Motor neuron (in vitro differentiated cells): ENCODE measurements around the gene GRIK4. TPM values are rescaled to one million over a fixed set of nuclear protein-coding genes. Genes with fewer than 3 reads are reported as not detected.

Experiments
- ATAC-seq, 8 experiments: fragments of 200-7000 bp; cut with Tn5 transposase; replicated peaks in 6 of 8; 2 replicates each; pipeline ENCODE4 v1.8.0; 2021; ENCODE audit warnings: mild to moderate bottlenecking in 8 of 8, moderate library complexity in 8 of 8
- H3K27ac ChIP-seq, 2 donors: fragments of 250-450 bp; sonication (Bioruptor Pico); 2 replicates each; pipeline ENCODE4 v1.9.0; 2021; ENCODE audit warnings: antibody characterized with exemption in 2 of 2, mild to moderate bottlenecking in 2 of 2, moderate library complexity in 1 of 2
- H3K4me1 ChIP-seq, 2 donors: fragments of 250-450 bp; sonication (Bioruptor Pico); replicated peaks in 1 of 2; 2 replicates each; pipeline ENCODE4 v1.6.1; 2021; ENCODE audit warnings: antibody characterized with exemption in 2 of 2, mild to moderate bottlenecking in 2 of 2, moderate library complexity in 1 of 2
- H3K4me3 ChIP-seq, 5 donors: fragments of 250-450 bp; sonication (Bioruptor Pico); 2 replicates each; pipeline ENCODE4 v1.9.0; 2021; ENCODE audit warnings: antibody characterized with exemption in 5 of 5, mild to moderate bottlenecking in 5 of 5, moderate library complexity in 4 of 5
- WGBS, 10 experiments: fragments of 450-650 bp; shearing (Covaris generic); methylation state at CpG; one replicate each; pipeline ENCODE4 v1.0.0; 2022; 5-methylcytosine and 5-hydroxymethylcytosine counted together
- in situ Hi-C, 9 experiments: fragments of 400-800 bp; cut with MboI; loops; one replicate each; pipeline ENCODE4 v1.15.0; 2021; ENCODE audit warnings: low sequenced_read_pairs in 9 of 9, low pct_unique_long_range_greater_than_20kb in 2 of 9; ENCODE audit not compliant: unreplicated experiment in 9 of 9
- total RNA-seq, 8 experiments: library from RNA; unstranded; fragments of 300-600 nt; gene quantifications; 2 replicates each; pipeline versions ENCODE4 v1.2.3 to v1.2.4, GENCODE V29; 2022

GRIK4 gene
- total RNA-seq, 8 experiments from 2014 or later = 0.75 to 11.1 (median 1.7) TPM

DNA sequence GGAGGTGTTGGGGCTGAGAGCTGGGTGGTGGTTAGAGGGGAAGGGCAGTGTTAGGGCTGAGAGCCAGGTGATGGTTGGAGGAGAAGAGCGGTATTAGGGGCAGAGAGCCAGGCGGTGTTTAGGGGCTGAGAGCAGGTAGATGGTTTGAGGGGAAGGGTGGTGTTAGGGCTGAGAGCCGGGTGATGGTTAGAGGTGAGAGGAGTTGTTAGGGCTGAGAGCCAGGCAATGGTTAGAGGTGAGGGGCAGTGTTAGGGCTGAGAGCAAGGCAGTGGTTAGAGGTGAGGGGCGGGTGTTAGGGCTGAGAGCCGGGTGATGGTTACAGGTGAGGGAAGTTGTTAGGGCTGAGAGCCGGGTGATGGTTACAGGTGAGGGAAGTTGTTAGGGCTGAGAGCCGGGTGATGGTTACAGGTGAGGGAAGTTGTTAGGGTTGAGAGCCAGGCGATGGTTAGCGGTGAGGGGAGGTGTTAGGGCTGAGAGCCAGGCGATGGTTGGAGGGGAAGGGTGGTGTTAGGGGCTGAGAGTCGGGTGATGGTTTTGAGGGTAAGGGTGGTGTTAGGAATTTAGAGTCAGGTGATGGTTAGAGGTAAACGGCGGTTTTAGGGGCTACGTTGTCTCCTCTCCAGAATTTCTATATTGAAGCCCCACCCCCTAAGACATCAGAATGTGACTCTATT is 282.4 kb downstream of the GRIK4 start:
- no peak for ATAC-seq
- Histone ChIP-seq H3K4me3 (no peak overlapping the region), H3K4me1 (peaks cover 3 to 8% of the 10 kb centered on the region in 2 donors), H3K27ac (no peak overlapping the region)
- in situ Hi-C loops = no loop called here
- 37 to 96% (median 86%) methylated on average over 4 to 10 of the region's 14 CpGs; no CpG with 5 or more reads in 2 of the 10 experiments for WGBS, 10 experiments

DNA sequence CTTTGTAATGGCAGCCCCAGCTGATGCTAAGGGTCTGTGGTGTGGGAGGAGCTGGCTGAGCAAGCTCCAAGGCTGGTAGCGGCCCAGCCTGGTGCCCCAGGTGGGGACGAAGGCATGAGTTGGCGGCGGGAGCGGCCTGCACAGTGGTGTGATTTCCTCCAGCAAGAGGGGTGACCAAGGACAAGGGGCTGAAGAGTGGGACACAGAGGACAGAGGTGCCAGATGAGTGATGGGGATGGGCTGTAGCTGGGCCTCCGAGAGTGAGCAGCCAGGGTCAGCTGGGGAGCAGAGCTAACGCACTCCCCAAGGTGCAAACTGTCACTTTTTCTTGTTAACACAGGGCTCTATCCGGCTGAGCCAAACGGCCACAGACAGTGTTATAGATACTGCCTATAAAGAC is 283.2 kb downstream of the GRIK4 start:
- 40 to 95% (median 60%) methylated on average over 1 to 5 of the region's 9 CpGs; no CpG with 5 or more reads in 7 of the 10 experiments for WGBS, 10 experiments
- Histone ChIP-seq H3K4me3 (no peak overlapping the region), H3K4me1 (peaks cover 3 to 8% of the 10 kb centered on the region in 2 donors), H3K27ac (no peak overlapping the region)
- ATAC-seq = peak in 3 of 8 experiments; percentile 27 to 61 (median 41)
- in situ Hi-C loops = no loop called here

DNA sequence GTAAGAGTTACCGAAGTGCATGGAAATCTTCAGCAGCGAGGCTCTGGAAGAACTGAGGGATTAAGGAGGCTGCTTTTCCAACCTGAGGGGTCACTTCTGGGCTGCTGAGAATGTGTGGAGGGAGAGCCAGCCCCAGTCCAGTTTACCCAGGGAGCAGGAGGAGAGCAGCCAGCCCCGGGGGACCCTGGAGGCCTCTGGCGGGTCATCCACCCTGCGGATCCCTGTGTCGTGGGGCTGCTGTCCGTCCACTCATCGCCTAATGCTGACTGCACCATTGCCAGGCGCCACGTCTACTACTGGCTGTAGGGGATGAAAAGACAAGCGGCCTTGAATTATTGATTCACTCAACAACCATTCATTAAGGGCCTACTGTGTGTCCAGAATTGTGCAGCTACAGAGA is 283.6 kb downstream of the GRIK4 start:
- Histone ChIP-seq H3K4me1 (peaks cover 3 to 8% of the 10 kb centered on the region in 2 donors), H3K27ac (no peak overlapping the region), H3K4me3 (no peak overlapping the region)
- 20 to 100% (median 74%) methylated on average over 1 to 8 of the region's 11 CpGs; no CpG with 5 or more reads in 1 of the 10 experiments for WGBS, 10 experiments
- in situ Hi-C loops = no loop called here
- ATAC-seq = peak in 3 of 8 experiments; percentile 19 to 50 (median 31)

DNA sequence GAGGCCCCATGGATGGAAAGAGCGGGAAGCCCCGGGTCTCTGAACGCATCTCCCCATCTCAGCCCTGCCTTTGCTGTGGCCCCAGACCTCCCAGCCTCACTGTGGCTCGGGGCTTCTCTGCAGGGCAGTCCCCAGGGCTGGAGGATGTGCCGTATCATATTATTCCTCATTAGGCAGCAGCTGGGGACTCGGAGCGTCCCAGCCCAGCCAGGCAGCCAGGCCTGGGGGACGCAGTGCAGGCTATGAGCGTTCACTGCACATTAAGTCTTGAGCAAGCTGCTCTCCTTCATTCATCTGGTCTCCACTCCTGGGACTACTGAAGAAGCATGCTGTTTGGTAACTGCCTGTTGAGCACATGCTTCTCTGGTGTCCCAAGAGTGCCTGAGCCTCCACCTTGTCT is 285.6 kb downstream of the GRIK4 start:
- peaks cover 3 to 8% of the 10 kb centered on the region in 2 donors for H3K4me1 ChIP-seq
- in situ Hi-C loops = no loop called here
- no peak overlapping the region for H3K27ac ChIP-seq
- H3K4me3 ChIP-seq = no peak overlapping the region
- ATAC-seq = peak in 1 of 8 experiments; percentile 27
- 73 to 100% (median 79%) methylated on average over 1 to 5 of the region's 9 CpGs; no CpG with 5 or more reads in 6 of the 10 experiments for WGBS, 10 experiments

DNA sequence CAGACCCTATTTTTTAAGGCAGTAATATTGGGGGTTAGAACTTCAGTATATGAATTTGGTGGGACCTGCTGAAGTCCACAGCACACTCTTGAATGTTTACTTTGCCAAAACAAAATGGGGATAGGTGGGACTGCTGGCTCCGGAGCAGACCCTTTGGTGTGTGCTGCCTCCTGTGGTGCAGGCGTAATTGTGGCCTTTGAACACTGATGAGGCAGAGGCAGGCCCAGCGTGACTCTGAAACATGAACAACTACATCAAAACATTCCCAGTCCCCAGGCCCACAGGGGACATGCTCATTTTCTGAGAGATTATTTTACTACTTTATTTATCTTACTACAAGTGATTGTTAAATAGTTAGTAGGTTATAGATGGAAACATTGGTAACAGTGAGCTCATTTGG is 287.3 kb downstream of the GRIK4 start:
- H3K4me1 ChIP-seq = peaks cover 3 to 8% of the 10 kb centered on the region in 2 donors
- ATAC-seq = no peak
- in situ Hi-C loops = no loop called here
- H3K27ac ChIP-seq = no peak overlapping the region
- WGBS, 10 experiments = 52 to 100% (median 61%) methylated on average over 1 to 3 of the region's 3 CpGs; no CpG with 5 or more reads in 5 of the 10 experiments
- no peak overlapping the region for H3K4me3 ChIP-seq

DNA sequence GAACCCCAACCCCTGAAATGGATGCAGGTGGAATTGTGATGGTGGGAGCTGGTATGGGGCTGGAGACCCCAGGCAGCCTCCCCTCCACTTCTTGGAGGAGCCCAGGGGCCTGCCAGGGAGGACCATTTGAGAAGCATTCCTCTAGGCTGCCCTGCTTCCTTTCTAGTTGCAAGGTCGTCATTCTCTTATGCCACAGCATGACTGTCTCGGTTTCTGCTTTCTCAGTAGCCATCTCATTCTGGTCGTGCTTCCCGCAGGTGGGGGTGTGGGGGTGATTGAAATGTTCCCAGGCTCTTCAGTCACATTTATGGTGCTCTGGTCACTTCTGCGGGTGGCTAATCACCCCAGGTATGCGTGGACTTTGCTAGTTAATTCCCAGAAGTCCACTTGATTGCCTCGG is 288.7 kb downstream of the GRIK4 start:
- in situ Hi-C loops = loop anchor here in 2 of 9 experiments (25.0 kb wide), 1 partner anchor 288 kb away; the partner anchor contains the start of gene GRIK4 (in 2 of the 2)
- H3K4me3 ChIP-seq = no peak overlapping the region
- no peak overlapping the region for H3K27ac ChIP-seq
- H3K4me1 ChIP-seq = peaks cover 2 to 3% of the 10 kb centered on the region in 2 donors
- 18 to 86% (median 55%) methylated on average over 2 to 6 of the region's 7 CpGs; no CpG with 5 or more reads in 5 of the 10 experiments for WGBS, 10 experiments
- ATAC-seq = no peak

DNA sequence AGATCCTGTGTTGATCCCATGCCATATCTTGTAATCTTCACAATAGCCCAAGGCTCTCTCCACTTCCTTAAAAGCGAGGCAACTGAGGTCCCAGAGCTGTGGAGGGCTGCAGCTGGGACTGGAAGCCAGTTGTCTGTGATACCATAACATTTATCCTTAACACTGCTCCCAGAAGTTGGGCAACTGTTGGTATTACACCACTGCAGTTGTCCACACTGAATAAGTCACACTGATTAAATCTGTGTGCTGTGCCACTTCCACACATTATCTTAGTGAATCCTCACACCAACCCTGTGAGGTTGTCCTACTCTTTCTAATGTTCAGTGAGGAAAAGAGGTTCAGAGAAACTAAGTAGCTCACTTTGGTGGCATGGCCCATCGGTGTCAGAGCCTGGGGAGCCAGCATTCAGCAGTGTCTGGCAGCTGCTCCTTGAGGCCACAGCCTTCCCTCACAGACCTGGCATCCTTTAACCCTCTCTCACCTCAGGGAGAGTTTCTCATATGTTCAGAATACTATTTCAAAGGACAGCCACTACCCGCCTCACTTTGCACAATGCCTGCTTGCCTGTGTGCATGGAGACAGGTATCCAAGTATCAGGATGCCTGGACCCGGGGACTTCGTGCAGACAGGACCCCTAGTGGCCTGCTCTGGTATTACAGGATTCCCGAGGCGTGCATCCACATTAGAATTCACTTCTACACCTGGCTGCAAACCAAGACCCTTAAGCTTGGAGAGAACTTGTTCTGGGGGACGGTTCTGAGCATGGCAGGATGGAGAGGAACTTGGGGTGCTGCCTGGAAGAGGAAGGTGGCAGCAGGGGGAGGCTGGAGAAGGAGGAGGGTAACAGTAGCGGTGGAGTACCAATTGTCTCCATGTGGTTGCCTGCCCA is 290.5 kb downstream of the GRIK4 start:
- WGBS, 10 experiments = 22 to 100% (median 43%) methylated on average over 1 to 8 of the region's 9 CpGs; no CpG with 5 or more reads in 1 of the 10 experiments
- H3K27ac ChIP-seq = no peak overlapping the region
- H3K4me1 ChIP-seq = peaks cover 0 to 2% of the 10 kb centered on the region in 2 donors
- peak; percentile 66 to 96 (median 78) for ATAC-seq
- in situ Hi-C loops = loop anchor here in 2 of 9 experiments (25.0 kb wide), 1 partner anchor 290 kb away; the partner anchor contains the start of gene GRIK4 (in 2 of the 2)
- H3K4me3 ChIP-seq = no peak overlapping the region

DNA sequence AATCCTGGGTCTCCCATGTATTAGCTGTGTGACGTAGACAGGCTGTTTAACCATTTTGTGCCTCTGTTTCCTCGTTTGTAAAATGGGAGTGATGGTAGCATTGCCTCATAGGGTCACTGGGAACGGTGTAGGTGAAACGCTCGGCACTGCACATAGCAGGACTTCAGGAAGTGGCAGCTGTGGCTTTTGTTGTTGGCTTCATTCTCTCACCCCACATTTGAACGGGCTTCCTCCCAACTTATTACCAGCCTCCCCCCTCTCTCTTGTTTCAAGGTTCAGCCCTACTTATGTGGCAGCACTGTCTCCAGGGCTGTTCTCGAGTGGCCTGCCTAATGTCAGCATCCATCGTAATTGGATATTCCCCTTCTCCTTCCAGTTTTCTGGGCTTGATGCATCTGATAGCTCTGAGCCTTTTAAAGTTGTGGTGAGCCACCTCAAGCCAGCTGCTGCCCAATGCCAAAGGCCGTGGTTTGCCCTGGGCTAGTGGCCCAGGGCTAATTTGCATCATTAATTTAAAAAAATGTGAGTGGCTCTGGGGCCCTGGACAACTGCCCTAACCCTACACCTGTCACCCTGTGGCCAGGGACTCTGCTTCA is 294.5 kb downstream of the GRIK4 start:
- Histone ChIP-seq H3K4me1 (no peaks in the 10 kb centered on the region), H3K27ac (no peak overlapping the region), H3K4me3 (no peak overlapping the region)
- ATAC-seq = no peak
- 40 to 87% (median 60%) methylated on average over 1 to 6 of the region's 9 CpGs; no CpG with 5 or more reads in 3 of the 10 experiments for WGBS, 10 experiments
- in situ Hi-C loops = loop anchor here in 2 of 9 experiments (25.0 kb wide), 1 partner anchor 294 kb away; the partner anchor contains the start of gene GRIK4 (in 2 of the 2)

DNA sequence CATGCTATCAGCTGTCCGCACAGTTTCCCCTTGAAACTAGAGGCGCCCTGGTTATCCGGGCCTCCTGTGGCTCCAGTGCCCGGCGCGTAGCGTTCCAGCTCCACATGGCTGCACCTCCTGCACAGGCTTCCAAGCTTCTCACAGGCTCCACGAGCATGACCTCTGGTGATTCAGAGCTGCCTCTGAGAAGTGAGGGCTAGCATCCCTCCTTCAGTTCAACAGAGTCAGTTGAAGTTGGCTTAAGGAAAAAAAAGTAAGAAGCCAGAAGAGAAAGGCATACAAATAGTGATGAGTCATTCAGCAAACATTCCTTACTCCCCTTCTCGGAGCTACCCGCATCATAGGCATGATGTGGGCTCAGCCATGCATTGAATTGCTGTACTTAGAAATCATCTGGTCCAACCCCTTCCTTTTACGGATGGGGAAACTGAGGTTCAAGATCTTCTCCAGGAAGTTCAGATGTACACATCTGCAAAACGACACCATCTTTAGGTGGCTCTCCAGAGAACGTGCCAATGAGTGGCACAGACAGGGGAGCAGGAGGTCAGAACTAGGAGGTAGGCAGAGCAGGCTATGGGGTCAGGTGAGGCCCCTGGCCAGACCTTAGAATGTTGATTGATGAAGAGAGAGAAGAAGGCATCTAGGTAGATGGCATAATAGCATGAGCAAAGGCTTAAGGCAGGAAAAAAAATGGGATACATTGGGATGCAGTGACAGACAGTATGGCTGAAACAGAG is 296.0 kb downstream of the GRIK4 start:
- no peaks in the 10 kb centered on the region for H3K4me1 ChIP-seq
- ATAC-seq = peak; percentile 61 to 99 (median 82)
- WGBS, 10 experiments = 0 to 86% (median 56%) methylated on average over 1 to 6 of the region's 13 CpGs
- H3K27ac ChIP-seq = no peak overlapping the region
- in situ Hi-C loops = loop anchor here in 2 of 9 experiments (25.0 kb wide), 1 partner anchor 295 kb away; the partner anchor contains the start of gene GRIK4 (in 2 of the 2)
- no peak overlapping the region for H3K4me3 ChIP-seq

DNA sequence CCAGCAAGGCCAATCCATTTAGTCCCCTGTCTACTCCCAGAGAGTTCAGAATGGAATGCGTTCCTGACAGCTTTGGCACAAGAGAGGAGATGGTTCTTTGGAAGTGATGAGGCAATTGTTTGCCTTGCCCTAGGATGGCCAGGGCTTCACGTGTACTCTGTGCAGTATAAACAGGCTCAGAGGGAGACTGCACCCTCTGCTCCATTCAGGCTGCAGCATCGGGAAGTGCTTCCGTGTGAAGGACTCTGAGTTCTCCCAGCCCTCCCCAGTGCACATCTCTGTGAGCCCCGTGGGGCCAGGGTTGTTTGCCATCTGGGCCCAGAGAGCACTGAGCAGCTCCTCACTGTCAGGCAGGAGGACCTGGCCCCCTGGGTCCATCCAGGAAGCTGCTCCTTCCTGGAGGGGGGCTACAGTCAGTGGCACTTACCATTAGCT is 297.1 kb downstream of the GRIK4 start:
- H3K27ac ChIP-seq = no peak overlapping the region
- no peak overlapping the region for H3K4me3 ChIP-seq
- H3K4me1 ChIP-seq = no peaks in the 10 kb centered on the region
- WGBS, 10 experiments = 45 to 86% (median 58%) methylated on average over 1 to 2 of the region's 5 CpGs; no CpG with 5 or more reads in 6 of the 10 experiments
- peak in 4 of 8 experiments; percentile 21 to 92 (median 75) for ATAC-seq
- in situ Hi-C loops = loop anchor here in 2 of 9 experiments (25.0 kb wide), 1 partner anchor 296 kb away; the partner anchor contains the start of gene GRIK4 (in 2 of the 2)

DNA sequence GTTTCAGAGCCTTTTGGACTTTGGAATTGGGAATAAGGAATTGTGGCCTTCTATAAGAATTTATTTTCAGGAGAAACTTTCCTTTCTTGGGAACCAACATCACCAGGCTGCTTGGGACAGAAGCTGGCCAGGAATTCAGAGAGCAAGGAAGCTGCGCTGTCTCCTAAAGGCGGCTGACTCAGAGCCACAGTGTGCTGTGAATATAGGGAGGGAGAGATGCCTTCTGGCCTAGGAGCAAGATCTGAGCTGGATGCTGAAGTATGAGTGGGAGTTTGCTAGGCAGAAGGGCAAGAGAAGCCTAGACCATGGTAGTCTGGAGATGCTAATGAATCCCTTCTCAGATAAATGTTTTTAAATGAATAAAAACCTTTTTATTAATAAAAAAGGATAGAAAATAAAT is 298.7 kb downstream of the GRIK4 start:
- no peak for ATAC-seq
- Histone ChIP-seq H3K4me1 (no peaks in the 10 kb centered on the region), H3K4me3 (no peak overlapping the region), H3K27ac (no peak overlapping the region)
- WGBS, 10 experiments = 50 to 100% (median 80%) methylated on average over 1 to 2 of the region's 2 CpGs; no CpG with 5 or more reads in 3 of the 10 experiments
- in situ Hi-C loops = loop anchor here in 2 of 9 experiments (25.0 kb wide), 1 partner anchor 298 kb away; the partner anchor contains the start of gene GRIK4 (in 2 of the 2)

DNA sequence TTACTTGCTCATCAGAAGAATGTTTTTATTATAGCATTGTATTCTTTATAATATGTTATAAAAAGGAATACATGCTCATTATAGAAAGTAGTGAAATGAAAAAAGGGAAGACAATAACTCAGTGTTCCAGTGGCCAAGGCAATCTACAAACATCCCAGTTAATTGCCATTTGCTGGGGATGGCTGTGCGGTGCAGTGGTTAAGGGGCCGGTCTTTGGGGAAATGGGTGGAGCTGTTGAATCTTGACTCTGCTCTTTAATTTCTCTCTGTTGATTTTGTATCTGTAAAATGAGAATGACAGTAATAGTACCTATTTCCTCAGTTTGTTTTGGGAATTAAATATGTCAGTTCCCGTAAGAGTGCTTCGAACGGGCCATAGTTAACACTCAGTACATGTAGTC is 299.7 kb downstream of the GRIK4 start:
- Histone ChIP-seq H3K4me1 (no peaks in the 10 kb centered on the region), H3K4me3 (no peak overlapping the region), H3K27ac (no peak overlapping the region)
- 79 to 100% (median 97%) methylated on average over 3 to 5 of the region's 5 CpGs; no CpG with 5 or more reads in 3 of the 10 experiments for WGBS, 10 experiments
- ATAC-seq = no peak
- in situ Hi-C loops = loop anchor here in 2 of 9 experiments (25.0 kb wide), 1 partner anchor 299 kb away; the partner anchor contains the start of gene GRIK4 (in 2 of the 2)
